Stimulated activated CD8-positive, alpha-beta memory T cell treated with anti-CD3 and anti-CD28 coated beads, Interleukin-2, amount 100 ng/mL, for 48 hours (primary cell): ENCODE data around the gene FAM3D.

ENCODE experiments used
- DNase-seq, 2 donors: peaks; one replicate each; pipeline ENCODE4 v3.0.0-alpha.2; 2020; ENCODE audit warnings: low read depth in 2 of 2

Gene FAM3D

DNA sequence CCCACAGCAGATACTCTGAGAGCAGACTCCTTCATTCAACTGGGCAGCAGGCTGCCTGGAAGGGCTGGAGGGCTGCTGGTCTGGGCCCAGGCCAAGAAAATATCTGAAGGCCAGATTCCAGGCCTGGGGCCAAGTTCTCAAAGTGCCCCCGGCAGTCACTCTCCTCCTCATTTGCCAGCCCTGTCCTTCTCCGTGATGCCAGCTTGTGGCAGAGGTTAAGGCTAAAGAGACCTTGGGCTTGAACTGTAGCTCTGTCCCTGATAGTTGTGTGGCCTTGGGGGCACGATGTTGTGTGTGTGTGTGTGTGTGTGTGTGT is 39.0 kb downstream of the FAM3D start:
- DNase-seq, result no peak

DNA sequence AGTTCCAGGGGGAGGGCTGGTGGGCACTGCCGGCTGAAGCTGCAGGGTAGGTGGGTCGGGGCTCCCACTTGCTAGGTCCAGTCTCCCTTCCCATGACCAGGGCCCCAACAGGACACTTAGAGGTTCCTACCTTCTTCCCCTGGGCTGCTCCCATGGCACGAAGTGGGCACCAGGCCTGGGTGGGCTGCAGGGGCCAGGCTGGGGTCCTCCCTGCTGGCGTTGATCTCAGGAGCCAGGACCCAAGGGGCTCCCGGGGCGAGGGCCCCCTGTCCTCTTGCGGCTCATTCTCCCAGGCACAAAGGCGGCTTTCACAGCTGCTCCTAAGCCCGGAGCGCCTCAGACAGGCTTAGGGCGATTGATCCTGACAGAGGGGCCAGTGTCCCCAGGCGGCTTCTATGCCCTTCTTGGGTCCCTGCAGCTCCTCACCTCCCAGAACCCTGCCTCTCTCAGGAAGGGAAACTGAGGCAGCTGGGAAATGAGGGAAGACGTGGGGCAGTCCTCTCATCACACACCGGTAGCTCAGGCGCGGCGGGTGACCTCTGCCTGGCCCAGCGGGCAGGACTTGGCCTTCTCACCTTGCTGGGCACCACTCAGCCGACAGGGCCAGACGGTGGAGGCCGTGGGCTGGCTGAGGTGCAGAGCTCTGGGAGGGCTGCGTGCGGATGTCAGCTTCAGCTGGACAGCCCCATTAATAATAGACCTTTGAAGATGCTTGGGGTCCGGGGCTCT is 39.6 kb downstream of the FAM3D start:
- DNase-seq, result no peak

- no peak for DNase-seq
Observed at GRCh38 chr3:58625196-58625824, 41.3 kb downstream of the FAM3D start.

GRCh38 chr3:58624550-58624949 is 42.0 kb downstream of the FAM3D start:
- DNase-seq, result no peak

GRCh38 chr3:58623961-58624360 is 42.6 kb downstream of the FAM3D start:
- DNase-seq, result no peak

GRCh38 chr3:58623478-58623877 is 43.1 kb downstream of the FAM3D start:
- DNase-seq, result no peak

DNA sequence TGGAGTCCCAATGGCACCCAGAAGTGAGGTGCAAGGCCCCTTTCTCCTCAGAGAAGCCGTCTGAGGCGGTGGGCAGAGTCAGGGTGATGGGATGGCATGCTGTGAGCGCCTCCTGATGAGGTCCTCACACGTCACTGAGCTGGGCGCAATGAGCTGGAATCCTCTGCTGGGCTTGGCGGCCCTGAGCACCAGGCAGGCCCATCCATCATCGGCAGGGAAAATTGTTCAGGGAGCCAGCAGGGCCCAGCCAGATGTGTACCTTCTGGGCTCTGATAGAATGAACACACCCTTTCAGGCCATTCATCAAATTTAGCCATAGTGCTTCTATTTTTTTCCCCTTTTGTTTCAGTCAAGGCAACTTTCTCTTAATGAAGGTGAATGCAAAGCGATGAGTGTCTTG is 43.7 kb downstream of the FAM3D start:
- no peak for DNase-seq

GRCh38 chr3:58622436-58622835 is 44.1 kb downstream of the FAM3D start:
- no peak for DNase-seq

DNA sequence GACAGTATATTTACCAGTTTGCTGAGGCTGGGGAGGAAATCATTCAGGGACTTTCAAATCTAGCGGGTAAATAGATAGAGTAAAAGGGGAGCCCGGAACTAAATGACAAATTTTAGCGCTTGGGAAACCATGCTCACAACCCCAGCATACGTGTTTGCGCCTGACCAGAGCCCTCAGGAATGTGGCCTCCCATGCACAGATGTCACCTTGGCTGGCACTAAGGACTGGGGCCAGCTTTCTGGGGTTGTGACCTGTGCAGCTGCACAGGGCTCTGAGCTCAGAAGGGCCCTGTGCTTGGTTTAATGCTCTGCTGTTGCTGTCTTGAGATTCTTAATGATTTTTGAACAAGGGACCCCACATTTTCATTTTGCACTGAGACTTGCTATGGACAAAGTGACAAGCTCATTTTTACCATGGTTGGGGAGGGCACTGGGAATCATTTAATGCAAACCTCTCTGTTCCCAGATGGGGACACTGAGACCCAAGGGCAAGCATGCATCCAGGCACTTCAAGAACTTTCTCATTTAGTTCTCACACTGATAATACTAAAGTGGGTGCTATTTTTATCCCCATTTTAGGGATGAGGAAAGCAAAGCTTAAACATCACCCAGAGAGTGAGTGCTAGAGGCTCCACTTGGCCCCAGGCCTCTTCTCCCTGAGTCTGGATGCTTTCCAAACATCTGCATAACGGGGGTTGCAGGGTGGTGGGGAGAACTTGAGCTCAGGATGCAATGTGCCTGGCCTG is 45.3 kb downstream of the FAM3D start:
- no peak for DNase-seq

GRCh38 chr3:58620421-58620820 is 46.2 kb downstream of the FAM3D start:
- DNase-seq, result no peak

DNA sequence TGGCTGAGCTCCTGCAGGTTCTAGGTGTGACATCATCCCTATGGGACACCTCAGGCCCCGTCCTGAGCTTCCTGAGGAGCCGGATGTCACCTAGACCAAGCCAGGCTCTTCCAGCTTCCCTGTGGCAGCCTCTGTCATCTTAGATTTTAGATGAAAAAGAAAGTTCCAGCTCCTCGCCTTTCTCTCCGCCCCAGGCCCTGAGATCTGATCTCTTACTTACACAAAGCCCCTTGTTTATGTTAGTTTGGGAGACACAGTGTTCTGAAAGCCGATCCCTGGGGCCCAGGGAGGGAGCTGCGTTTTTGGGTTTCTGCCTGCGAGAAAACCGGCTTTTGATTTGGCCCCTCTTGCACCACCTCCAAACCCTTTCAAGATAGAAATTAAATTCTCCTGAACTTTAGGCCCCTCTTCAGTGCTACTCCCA is 49.2 kb downstream of the FAM3D start:
- DNase-seq, result no peak

GRCh38 chr3:58613236-58614132 is 53.1 kb downstream of the FAM3D start:
- DNase-seq, result no peak

DNA sequence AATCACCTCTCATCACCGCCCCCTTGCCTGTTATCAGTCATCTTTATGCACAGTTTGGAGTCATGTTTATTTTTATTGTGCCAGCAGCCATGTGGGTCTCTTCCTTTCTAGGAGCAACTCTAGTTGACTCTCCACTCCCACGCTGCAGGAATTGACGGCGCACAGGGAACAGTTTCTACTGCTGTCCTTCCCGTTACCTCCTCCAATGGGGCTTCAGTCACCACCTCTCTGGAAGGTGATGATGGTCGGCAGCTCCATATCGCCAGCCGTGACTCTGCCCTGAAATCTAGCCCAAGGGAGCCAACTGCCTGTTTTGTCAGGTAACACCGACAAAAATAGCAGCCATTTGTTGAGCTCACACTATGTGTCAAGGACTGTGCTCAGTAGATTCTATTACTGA is 53.7 kb downstream of the FAM3D start:
- no peak for DNase-seq

- no peak for DNase-seq
Observed at GRCh38 chr3:58609990-58610389, 56.6 kb downstream of the FAM3D start.

DNA sequence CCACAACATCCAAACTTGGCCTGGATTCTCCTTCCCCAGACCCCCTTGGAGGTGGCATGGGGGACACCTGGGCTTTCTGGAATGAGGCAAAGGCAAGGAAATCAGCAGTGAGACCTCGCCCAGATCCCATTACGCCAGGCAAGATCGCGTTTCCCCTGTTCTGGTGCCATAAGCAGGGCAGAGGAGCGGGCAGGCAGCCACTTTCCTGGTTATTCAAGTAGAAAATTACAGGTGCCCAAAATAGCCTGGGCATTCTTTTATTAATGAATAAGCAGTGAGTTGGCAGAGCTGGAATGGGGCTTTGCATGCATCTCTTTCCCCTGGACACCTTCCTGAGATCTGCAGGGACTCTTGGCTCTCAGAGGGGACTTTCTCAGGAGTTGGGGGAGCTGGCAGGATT is 57.9 kb downstream of the FAM3D start:
- DNase-seq, result no peak

DNA sequence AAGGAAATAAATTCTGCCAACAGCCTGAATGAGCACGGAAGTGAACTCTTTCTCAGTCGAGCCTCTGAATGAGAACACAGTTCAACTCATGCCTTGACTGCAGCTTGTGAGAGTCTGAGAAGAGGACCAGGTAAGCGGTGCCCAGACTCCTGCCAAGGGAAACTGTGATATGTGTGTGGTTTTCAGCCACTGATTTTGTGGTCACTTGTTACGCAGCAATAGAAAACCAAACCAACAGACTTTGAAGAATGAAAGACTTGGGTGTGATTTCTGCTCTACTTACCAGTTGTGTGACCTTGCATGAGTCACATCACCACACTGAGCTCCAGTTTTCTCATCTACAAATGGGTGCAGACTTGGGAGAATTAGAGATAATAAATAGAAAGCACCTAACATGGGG is 58.8 kb downstream of the FAM3D start:
- no peak for DNase-seq

DNA sequence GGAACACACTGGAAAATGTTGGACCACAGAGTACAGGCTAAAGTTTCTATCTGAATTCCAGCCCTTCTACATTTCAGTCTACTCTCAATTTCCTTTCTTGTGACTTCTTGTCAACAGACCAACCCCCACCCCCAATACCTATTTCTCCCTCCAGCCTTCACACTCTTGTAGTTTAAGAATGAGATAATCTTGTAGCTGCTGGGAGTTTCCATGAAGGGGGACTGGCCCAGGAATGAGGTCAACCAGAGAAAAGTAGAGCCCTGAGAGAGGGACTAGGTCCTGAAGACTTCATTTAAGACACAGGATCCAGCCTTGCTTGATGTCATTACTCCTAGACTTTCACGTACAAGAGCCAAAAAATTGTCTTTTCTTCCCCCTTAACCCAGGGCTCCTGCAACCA is 59.9 kb downstream of the FAM3D start:
- no peak for DNase-seq

- DNase-seq, result no peak
Observed at GRCh38 chr3:58604031-58604430, 62.5 kb downstream of the FAM3D start.

- no peak for DNase-seq
Observed at GRCh38 chr3:58603606-58604005, 63.0 kb downstream of the FAM3D start.

- no peak for DNase-seq
Observed at GRCh38 chr3:58597770-58598310, 68.7 kb downstream of the FAM3D start.

- DNase-seq, result no peak
Observed at GRCh38 chr3:58596834-58597518, 69.6 kb downstream of the FAM3D start.
